D721Med (cell line): ENCODE measurements around the gene PCDHGC4.

ENCODE experiments used
- DNase-seq: peaks from one replicate; pipeline ENCODE4 v3.0.0; 2011; ENCODE audit warnings: low spot score; ENCODE audit not compliant: insufficient read length
- FAIRE-seq: peaks from 2 replicates; lab custom pipeline; 2011; peaks lifted over from hg19 to GRCh38; lab: Jason Lieb, UNC
- TF ChIP-seq, protein P1 (sequence below): IDR thresholded peaks from 2 replicates; pipeline ENCODE4 v1.5.1; 2012; ENCODE audit warnings: mild to moderate bottlenecking, control low read depth; ENCODE audit not compliant: insufficient read depth; ENCODE audit errors: missing control alignments

PCDHGC4 gene

DNA sequence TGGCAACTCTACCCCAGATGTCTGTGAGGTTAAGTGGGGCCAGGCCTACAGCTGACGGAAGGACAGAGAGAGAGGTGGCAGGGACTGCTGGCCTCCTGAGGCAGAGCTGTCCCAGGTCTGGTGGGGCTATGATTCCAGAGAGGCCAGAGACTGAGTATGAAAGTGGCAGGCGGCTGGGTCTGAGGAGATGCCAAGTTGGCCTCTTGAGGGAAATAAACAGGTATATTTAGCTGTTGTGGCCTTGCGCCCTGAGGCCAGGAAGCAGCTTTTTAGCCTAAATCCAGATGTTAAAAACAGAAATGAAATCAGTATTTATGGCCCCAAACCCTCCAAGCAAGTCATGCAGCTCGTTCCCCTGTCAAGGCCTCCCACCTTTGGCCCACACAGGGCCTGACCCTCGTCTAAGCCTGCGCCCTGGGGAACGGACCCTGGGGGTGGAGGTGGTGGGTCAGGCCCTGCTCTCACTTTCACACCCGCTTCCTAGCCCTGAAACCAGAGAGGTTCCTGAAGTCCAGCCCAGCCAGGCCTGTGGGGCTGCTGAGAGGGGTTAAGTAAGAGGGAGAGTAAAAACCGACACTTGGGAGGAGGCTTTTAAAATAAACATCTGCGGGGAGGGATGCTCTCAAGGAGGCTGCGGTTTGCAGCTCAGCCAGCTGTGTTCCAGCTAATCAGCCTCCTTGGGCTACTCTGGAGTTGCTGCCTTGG lies 22.7 kb downstream of the PCDHGC4 start:
- FAIRE-seq (no peak), DNase-seq (no peak)
- TF ChIP-seq, protein P1, sequence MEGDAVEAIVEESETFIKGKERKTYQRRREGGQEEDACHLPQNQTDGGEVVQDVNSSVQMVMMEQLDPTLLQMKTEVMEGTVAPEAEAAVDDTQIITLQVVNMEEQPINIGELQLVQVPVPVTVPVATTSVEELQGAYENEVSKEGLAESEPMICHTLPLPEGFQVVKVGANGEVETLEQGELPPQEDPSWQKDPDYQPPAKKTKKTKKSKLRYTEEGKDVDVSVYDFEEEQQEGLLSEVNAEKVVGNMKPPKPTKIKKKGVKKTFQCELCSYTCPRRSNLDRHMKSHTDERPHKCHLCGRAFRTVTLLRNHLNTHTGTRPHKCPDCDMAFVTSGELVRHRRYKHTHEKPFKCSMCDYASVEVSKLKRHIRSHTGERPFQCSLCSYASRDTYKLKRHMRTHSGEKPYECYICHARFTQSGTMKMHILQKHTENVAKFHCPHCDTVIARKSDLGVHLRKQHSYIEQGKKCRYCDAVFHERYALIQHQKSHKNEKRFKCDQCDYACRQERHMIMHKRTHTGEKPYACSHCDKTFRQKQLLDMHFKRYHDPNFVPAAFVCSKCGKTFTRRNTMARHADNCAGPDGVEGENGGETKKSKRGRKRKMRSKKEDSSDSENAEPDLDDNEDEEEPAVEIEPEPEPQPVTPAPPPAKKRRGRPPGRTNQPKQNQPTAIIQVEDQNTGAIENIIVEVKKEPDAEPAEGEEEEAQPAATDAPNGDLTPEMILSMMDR = no peak

GRCh38 chr5:141508440-141508797 lies 23.6 kb downstream of the PCDHGC4 start:
- DNase-seq (no peak), FAIRE-seq (no peak)
- TF ChIP-seq, protein P1 = no peak

GRCh38 chr5:141508798-141509611 lies 24.2 kb downstream of the PCDHGC4 start:
- FAIRE-seq = no peak
- no peak for DNase-seq
- TF ChIP-seq, protein P1 = no peak

DNA sequence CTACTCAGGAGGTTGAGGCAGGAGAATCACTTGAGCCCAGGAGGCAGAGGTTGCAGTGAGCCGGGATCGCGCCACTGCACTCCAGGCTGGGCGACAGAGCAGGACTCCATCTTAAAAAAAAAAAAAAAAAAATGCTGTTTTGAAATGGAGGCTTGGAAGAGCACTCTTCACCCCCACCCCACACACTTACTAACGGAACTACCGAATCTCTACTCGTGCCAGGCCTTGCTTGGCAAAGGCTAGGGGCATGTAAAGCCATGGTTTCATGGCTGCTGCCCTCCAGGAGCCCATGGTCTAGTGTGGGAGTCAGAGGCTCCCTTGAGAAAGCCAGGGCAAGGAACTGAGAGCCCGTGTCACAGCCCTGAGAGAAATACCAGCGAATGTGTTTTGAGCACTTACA lies 25.3 kb downstream of the PCDHGC4 start:
- TF ChIP-seq, protein P1 = no peak
- FAIRE-seq (no peak), DNase-seq (no peak)

- no peak for DNase-seq
- FAIRE-seq = no peak
- TF ChIP-seq, protein P1 = no peak
These were observed 26.2 kb downstream of the PCDHGC4 start for GRCh38 chr5:141510850-141511601.

DNA sequence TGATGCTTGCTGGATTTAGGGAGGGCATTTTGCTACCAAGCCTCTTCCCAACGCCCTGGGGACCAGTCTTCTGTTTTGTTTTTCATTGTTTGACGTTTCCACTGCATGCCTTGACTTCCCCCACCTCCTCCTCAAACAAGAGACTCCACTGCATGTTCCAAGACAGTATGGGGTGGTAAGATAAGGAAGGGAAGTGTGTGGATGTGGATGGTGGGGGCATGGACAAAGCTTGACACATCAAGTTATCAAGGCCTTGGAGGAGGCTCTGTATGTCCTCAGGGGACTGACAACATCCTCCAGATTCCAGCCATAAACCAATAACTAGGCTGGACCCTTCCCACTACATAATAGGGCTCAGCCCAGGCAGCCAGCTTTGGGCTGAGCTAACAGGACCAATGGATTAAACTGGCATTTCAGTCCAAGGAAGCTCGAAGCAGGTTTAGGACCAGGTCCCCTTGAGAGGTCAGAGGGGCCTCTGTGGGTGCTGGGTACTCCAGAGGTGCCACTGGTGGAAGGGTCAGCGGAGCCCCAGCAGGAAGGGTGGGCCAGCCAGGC lies 27.0 kb downstream of the PCDHGC4 start:
- no peak for FAIRE-seq
- TF ChIP-seq, protein P1 = no peak
- DNase-seq = no peak
